Measurements from ENCODE around the gene ZEB1. TPM values are rescaled to one million over a fixed set of nuclear protein-coding genes. Genes with fewer than 3 reads are reported as not detected.
"Not testable (repeated sequence)": the region's sequence is repeated elsewhere in the genome, so short reads cannot be mapped to it uniquely, and the experiment has no call there.

ZEB1 gene
- total and polyA plus RNA-seq, 2 donors from 2014 or later, result 5.5 to 43.0 TPM

- H3K4me3 ChIP-seq (ENCODE audit: low read length in 3 of 3), result no peak overlapping the region
- intact Hi-C loops (cut with DNase I), result no loop called here
- H3K9ac ChIP-seq (ENCODE audit: low read length in 3 of 3), result no peak overlapping the region
- FAIRE-seq, result no peak
- H3K9me3 ChIP-seq (ENCODE audit: control insufficient read depth in 2 of 3, insufficient read depth in 1 of 3, low read length in 3 of 3), result no peaks in the 10 kb centered on the region
- H3K36me3 ChIP-seq (ENCODE audit: control insufficient read depth in 2 of 3, insufficient read depth in 3 of 3, low read length in 3 of 3), result no peaks in the 10 kb centered on the region
- H3K27me3 ChIP-seq (ENCODE audit: control insufficient read depth, insufficient read depth, low read length), result no peaks in the 10 kb centered on the region
- H3K4me1 ChIP-seq (ENCODE audit: control insufficient read depth in 2 of 3, insufficient read depth in 2 of 3, low read depth in 1 of 3, low read length in 3 of 3), result no peaks in the 10 kb centered on the region
- DNase-seq, result no peak
- H3K27ac ChIP-seq (ENCODE audit: low read depth in 2 of 2, low read length in 2 of 2), result no peak overlapping the region
- TF ChIP-seq CTCF (IDR thresholded peaks at IDR 0.05; ENCODE audit: borderline replicate concordance, extremely low read depth, insufficient read depth), result no peak
Observed at GRCh38 chr10:31536302-31536701, 217.3 kb downstream of the ZEB1 start.

GRCh38 chr10:31549896-31550295 lies 230.9 kb downstream of the ZEB1 start:
- Histone ChIP-seq H3K4me3 (ENCODE audit: low read length in 3 of 3) (no peak overlapping the region), H3K4me1 (ENCODE audit: control insufficient read depth in 2 of 3, insufficient read depth in 2 of 3, low read depth in 1 of 3, low read length in 3 of 3) (no peaks in the 10 kb centered on the region), H3K27ac (ENCODE audit: low read depth in 2 of 2, low read length in 2 of 2) (no peak overlapping the region), H3K9me3 (ENCODE audit: control insufficient read depth in 2 of 3, insufficient read depth in 1 of 3, low read length in 3 of 3) (no peaks in the 10 kb centered on the region), H3K27me3 (ENCODE audit: control insufficient read depth, insufficient read depth, low read length) (no peaks in the 10 kb centered on the region), H3K9ac (ENCODE audit: low read length in 3 of 3) (no peak overlapping the region), H3K36me3 (ENCODE audit: control insufficient read depth in 2 of 3, insufficient read depth in 3 of 3, low read length in 3 of 3) (no peaks in the 10 kb centered on the region)
- intact Hi-C loops (cut with DNase I), result no loop called here
- TF ChIP-seq CTCF (IDR thresholded peaks at IDR 0.05; ENCODE audit: borderline replicate concordance, extremely low read depth, insufficient read depth), result no peak
- FAIRE-seq (no peak), DNase-seq (no peak)

GRCh38 chr10:31554556-31554955 lies 235.5 kb downstream of the ZEB1 start:
- no peak overlapping the region for H3K9ac ChIP-seq (ENCODE audit: low read length in 3 of 3)
- H3K4me1 ChIP-seq (ENCODE audit: control insufficient read depth in 2 of 3, insufficient read depth in 2 of 3, low read depth in 1 of 3, low read length in 3 of 3), result no peaks in the 10 kb centered on the region
- no peak overlapping the region for H3K27ac ChIP-seq (ENCODE audit: low read depth in 2 of 2, low read length in 2 of 2)
- no peaks in the 10 kb centered on the region for H3K36me3 ChIP-seq (ENCODE audit: control insufficient read depth in 2 of 3, insufficient read depth in 3 of 3, low read length in 3 of 3)
- intact Hi-C loops (cut with DNase I), result no loop called here
- no peak overlapping the region for H3K4me3 ChIP-seq (ENCODE audit: low read length in 3 of 3)
- TF ChIP-seq CTCF (IDR thresholded peaks at IDR 0.05; ENCODE audit: borderline replicate concordance, extremely low read depth, insufficient read depth), result no peak
- no peak for FAIRE-seq
- H3K9me3 ChIP-seq (ENCODE audit: control insufficient read depth in 2 of 3, insufficient read depth in 1 of 3, low read length in 3 of 3), result peaks cover 0 to 10% (median 4%) of the 10 kb centered on the region in 3 donors
- DNase-seq, result no peak
- no peaks in the 10 kb centered on the region for H3K27me3 ChIP-seq (ENCODE audit: control insufficient read depth, insufficient read depth, low read length)

GRCh38 chr10:31557854-31558253 lies 238.8 kb downstream of the ZEB1 start:
- Histone ChIP-seq H3K27me3 (ENCODE audit: control insufficient read depth, insufficient read depth, low read length) (no peaks in the 10 kb centered on the region), H3K36me3 (ENCODE audit: control insufficient read depth in 2 of 3, insufficient read depth in 3 of 3, low read length in 3 of 3) (no peaks in the 10 kb centered on the region), H3K27ac (ENCODE audit: low read depth in 2 of 2, low read length in 2 of 2) (no peak overlapping the region), H3K9me3 (ENCODE audit: control insufficient read depth in 2 of 3, insufficient read depth in 1 of 3, low read length in 3 of 3) (peaks cover 0 to 18% (median 4%) of the 10 kb centered on the region in 3 donors), H3K4me1 (ENCODE audit: control insufficient read depth in 2 of 3, insufficient read depth in 2 of 3, low read depth in 1 of 3, low read length in 3 of 3) (no peaks in the 10 kb centered on the region), H3K9ac (ENCODE audit: low read length in 3 of 3) (no peak overlapping the region), H3K4me3 (ENCODE audit: low read length in 3 of 3) (no peak overlapping the region)
- no peak for DNase-seq
- FAIRE-seq, result no peak
- intact Hi-C loops (cut with DNase I), result no loop called here
- no peak for TF ChIP-seq CTCF (IDR thresholded peaks at IDR 0.05; ENCODE audit: borderline replicate concordance, extremely low read depth, insufficient read depth)

- FAIRE-seq; H3K9me3 ChIP-seq (ENCODE audit: control insufficient read depth in 2 of 3, insufficient read depth in 1 of 3, low read length in 3 of 3); H3K27ac ChIP-seq (ENCODE audit: low read depth in 2 of 2, low read length in 2 of 2); intact Hi-C loops (cut with DNase I); H3K36me3 ChIP-seq (ENCODE audit: control insufficient read depth in 2 of 3, insufficient read depth in 3 of 3, low read length in 3 of 3); H3K4me3 ChIP-seq (ENCODE audit: low read length in 3 of 3); H3K9ac ChIP-seq (ENCODE audit: low read length in 3 of 3); H3K4me1 ChIP-seq (ENCODE audit: control insufficient read depth in 2 of 3, insufficient read depth in 2 of 3, low read depth in 1 of 3, low read length in 3 of 3); DNase-seq; H3K27me3 ChIP-seq (ENCODE audit: control insufficient read depth, insufficient read depth, low read length): not testable (repeated sequence)
Observed at GRCh38 chr10:31568252-31568861, 249.3 kb downstream of the ZEB1 start.
